ENCODE data around the gene RAB10. TPM values are rescaled to one million over a fixed set of nuclear protein-coding genes. Genes with fewer than 3 reads are reported as not detected.

RAB10 gene
- total RNA-seq, 2 donors from 2014 or later: 73.9 to 80.8 TPM

DNA sequence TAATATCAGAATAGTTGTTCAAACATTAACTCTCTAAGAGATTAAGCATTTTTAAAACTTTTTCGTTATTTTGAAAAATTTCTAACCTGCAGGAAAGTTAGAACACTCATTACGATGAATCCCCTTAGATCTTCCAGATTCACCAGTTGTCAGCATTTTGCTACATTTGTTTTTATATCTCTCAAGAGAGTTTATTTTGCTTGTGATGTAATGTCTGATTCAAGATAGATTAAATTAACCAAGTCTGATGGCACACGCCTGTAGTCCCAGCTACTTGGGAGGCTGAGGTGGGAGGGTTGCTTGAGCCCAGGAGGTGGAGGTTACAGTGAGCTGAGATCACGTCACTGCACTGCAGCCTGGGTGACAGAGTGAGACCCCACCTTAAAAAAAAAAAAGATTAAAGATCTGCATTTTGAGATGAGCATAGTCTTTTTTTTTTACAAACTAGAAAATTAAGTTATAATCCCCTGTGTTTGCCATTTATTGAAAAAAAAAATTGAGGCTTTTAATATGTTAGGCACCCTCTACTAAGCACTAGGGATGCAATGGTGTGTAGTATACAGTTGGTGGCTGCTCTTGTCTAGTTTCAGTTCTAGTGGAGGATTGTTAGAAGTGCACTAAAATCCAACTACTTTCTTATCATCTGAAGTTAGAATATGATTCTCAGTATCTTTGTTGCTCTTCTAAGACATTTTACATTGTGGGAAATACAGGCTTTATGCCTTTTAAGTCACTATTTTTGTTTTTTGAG lies 20.9 kb downstream of the RAB10 start:
- ATAC-seq (ENCODE audit: insufficient number of reproducible peaks, low FRiP score, low read depth) (no peak), DNase-seq (ENCODE audit: low spot score) (no peak)
- TF ChIP-seq, protein P1, sequence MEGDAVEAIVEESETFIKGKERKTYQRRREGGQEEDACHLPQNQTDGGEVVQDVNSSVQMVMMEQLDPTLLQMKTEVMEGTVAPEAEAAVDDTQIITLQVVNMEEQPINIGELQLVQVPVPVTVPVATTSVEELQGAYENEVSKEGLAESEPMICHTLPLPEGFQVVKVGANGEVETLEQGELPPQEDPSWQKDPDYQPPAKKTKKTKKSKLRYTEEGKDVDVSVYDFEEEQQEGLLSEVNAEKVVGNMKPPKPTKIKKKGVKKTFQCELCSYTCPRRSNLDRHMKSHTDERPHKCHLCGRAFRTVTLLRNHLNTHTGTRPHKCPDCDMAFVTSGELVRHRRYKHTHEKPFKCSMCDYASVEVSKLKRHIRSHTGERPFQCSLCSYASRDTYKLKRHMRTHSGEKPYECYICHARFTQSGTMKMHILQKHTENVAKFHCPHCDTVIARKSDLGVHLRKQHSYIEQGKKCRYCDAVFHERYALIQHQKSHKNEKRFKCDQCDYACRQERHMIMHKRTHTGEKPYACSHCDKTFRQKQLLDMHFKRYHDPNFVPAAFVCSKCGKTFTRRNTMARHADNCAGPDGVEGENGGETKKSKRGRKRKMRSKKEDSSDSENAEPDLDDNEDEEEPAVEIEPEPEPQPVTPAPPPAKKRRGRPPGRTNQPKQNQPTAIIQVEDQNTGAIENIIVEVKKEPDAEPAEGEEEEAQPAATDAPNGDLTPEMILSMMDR (IDR thresholded peaks at IDR 0.05): no peak
- Histone ChIP-seq H3K4me3 (no peak overlapping the region), H3K27me3 (replicated peaks; ENCODE audit: insufficient read depth) (no peaks in the 10 kb centered on the region), H3K27ac (no peak overlapping the region), H3K36me3 (no peaks in the 10 kb centered on the region), H3K4me1 (ENCODE audit: control insufficient read depth in 1 of 2, low read depth in 2 of 2) (peaks cover 17 to 41% of the 10 kb centered on the region in 2 donors), H3K9me3 (no peaks in the 10 kb centered on the region)

DNA sequence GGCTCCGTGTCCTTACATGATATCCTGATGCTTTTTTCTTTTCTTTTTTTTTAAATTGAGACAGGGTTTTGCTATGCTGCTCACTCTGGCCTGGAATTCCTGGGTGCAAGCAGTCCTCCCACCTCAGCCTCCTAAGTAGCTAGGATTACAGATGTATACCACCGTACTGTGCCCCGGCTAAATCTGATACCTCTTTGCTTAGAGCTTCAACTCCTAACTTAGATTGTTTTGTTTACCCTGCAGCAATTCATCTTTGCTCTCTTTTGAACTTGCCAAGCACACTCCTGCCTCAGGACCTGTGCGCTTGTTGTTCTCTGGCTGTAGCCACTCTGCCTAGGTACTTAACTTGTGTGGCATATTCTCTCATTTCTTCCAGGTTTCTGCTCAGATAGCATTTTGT lies 24.5 kb downstream of the RAB10 start:
- Histone ChIP-seq H3K27ac (no peak overlapping the region), H3K9me3 (no peaks in the 10 kb centered on the region), H3K27me3 (replicated peaks; ENCODE audit: insufficient read depth) (no peaks in the 10 kb centered on the region), H3K4me1 (ENCODE audit: control insufficient read depth in 1 of 2, low read depth in 2 of 2) (peaks cover 7 to 21% of the 10 kb centered on the region in 2 donors), H3K4me3 (no peak overlapping the region), H3K36me3 (peaks cover 2% of the 10 kb centered on the region)
- TF ChIP-seq, protein P1 (IDR thresholded peaks at IDR 0.05): no peak
- ATAC-seq (ENCODE audit: insufficient number of reproducible peaks, low FRiP score, low read depth) (no peak), DNase-seq (ENCODE audit: low spot score) (no peak)

DNA sequence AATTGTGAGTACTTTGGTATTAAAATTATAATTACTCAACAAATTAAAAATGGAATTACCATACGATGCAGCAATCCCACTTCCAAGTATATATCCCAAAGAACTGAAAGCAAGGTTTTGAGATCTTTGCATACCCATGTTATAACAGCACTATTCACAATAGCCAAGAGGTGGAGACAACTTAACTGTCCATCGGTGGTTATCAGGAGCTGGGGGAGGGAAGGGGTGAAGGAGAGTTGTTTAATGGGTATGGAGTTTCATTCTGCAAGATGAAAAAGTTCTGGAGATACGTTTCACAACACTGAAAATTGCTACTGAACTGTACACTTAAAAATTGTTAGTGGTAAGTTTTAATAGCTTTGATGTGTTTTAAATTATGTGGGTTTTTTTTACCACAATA lies 25.7 kb downstream of the RAB10 start:
- peaks cover 2% of the 10 kb centered on the region for H3K36me3 ChIP-seq
- H3K27me3 ChIP-seq (replicated peaks; ENCODE audit: insufficient read depth): no peaks in the 10 kb centered on the region
- no peaks in the 10 kb centered on the region for H3K9me3 ChIP-seq
- TF ChIP-seq, protein P1 (IDR thresholded peaks at IDR 0.05): no peak
- peaks cover 4 to 21% of the 10 kb centered on the region in 2 donors for H3K4me1 ChIP-seq (ENCODE audit: control insufficient read depth in 1 of 2, low read depth in 2 of 2)
- DNase-seq (ENCODE audit: low spot score): no peak
- H3K4me3 ChIP-seq: no peak overlapping the region
- no peak for ATAC-seq (ENCODE audit: insufficient number of reproducible peaks, low FRiP score, low read depth)
- no peak overlapping the region for H3K27ac ChIP-seq

DNA sequence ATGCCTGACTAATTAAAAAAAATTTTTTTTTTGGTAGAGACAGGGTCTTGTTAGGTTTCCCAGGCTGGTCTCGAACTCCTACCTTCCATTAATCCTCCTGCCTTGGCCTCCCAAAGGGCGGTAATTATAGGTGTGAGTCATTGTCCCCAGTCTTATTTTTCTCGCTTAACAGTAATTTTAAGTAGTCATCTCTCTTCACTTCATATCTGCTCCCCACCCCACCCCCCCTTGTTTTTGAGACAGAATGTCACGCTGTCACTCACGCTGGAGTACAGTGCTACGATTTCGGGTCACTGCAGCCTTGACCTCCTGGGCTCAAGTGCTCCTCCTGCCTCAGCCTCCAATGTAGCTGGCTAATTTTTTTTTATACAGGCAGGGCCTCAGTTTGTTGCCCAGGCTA lies 27.7 kb downstream of the RAB10 start:
- no peaks in the 10 kb centered on the region for H3K9me3 ChIP-seq
- peaks cover 0 to 13% of the 10 kb centered on the region in 2 donors for H3K4me1 ChIP-seq (ENCODE audit: control insufficient read depth in 1 of 2, low read depth in 2 of 2)
- no peak for DNase-seq (ENCODE audit: low spot score)
- H3K36me3 ChIP-seq: peaks cover 2% of the 10 kb centered on the region
- no peak for ATAC-seq (ENCODE audit: insufficient number of reproducible peaks, low FRiP score, low read depth)
- no peak overlapping the region for H3K27ac ChIP-seq
- no peak overlapping the region for H3K4me3 ChIP-seq
- no peaks in the 10 kb centered on the region for H3K27me3 ChIP-seq (replicated peaks; ENCODE audit: insufficient read depth)
- TF ChIP-seq, protein P1 (IDR thresholded peaks at IDR 0.05): no peak

DNA sequence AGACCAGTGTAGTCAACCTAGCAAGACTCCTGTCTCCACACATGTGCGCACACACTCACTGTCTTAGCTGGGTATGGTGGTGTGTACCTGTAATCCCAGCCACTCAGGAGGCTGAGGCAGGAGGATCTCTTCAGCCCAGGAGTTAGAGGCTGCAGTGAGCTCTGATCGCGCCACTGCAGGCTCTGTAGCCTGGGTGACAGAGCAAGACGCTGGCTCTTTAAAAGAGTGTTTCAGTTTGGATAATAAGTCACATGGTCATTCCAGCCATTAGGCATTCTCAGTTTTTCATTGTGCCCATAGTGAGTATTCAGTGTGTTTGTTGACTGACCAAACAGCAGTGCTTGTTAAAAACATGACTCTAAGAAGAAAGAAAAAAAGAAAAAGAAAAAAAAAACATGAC lies 31.0 kb downstream of the RAB10 start:
- TF ChIP-seq, protein P1 (IDR thresholded peaks at IDR 0.05): no peak
- Histone ChIP-seq H3K36me3 (peaks cover 2% of the 10 kb centered on the region), H3K27me3 (replicated peaks; ENCODE audit: insufficient read depth) (no peaks in the 10 kb centered on the region), H3K9me3 (no peaks in the 10 kb centered on the region), H3K4me1 (ENCODE audit: control insufficient read depth in 1 of 2, low read depth in 2 of 2) (peaks cover 15 to 20% of the 10 kb centered on the region in 2 donors), H3K27ac (no peak overlapping the region), H3K4me3 (no peak overlapping the region)
- DNase-seq (ENCODE audit: low spot score): no peak
- no peak for ATAC-seq (ENCODE audit: insufficient number of reproducible peaks, low FRiP score, low read depth)
